AG20443 (cell line): ENCODE data around the gene UBE2M.
"Not testable (repeated sequence)": the region's sequence is repeated elsewhere in the genome, so short reads cannot be mapped to it uniquely, and the experiment has no call there.

Experiments
- DNase-seq: peaks from one replicate; pipeline ENCODE4 v3.0.0; 2012; ENCODE audit warnings: low spot score, mixed read lengths

Gene UBE2M

DNA sequence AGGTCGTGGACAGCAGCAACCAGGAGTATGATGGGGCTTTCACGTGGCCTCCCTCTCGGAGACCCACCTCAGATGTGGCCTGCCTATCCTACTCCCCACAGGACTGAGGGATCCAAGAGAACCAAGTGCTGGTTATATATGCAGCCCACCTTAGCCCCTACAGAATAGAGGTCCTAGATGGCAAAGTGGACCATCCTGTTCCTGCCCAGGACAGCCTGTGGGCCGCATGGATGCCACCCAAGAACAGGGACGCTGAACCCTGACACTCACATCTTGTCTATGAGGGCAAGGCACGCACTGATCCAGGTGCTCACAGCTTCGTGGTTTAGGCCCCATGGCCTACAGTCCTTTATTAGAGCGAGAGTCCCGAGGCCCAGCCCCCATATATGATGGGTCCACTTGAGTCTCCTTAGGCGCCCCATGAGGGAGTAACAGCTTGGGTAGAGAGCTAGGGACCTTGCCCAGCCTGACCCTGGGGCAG lies 45.2 kb downstream of the UBE2M start:
- DNase-seq: peak; percentile 2

DNA sequence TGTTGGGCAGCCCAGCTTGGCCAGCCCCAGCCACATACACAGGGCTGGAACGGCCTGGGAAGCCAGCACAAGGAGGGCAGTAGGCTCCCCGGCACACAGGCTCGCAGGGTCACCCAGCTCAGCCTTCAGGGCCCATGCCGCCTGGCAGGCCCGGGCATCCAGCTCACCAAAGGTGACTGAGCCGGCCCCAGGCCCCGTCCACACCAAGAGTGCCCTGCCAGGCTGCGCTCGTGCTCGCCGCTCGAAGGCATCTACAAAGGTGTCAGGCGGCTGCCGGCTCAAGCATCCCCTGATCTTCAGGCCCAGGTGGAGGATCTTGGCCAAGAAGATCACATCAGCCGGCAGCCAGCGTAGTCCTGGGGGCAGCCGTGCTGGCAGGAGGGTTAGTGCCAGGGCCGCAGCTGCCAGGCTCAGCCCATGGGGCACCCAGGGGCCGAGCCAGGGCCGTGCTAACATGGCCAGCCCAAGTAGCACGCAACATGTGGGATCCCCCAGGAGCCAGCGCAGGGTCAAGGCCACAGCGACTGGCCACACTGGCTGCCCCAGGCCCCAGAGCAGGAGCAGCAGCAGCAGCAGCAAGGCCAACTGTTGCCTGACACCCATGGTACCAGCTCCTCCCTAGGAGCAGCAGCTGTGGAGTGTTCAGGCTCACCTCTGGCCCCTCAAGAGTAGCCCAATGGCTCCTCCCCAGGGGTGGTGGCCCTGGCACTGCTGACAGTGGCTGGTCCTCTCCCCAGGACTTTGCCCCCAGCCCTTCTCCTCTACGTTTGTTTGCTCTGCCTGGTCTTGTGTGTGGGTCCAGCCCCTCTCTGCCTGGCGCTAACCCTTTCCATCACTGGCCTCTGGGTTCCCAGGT lies 46.8 kb downstream of the UBE2M start, which contains the start of gene SLC27A5:
Gene SLC27A5, minus strand, starts transcription at position 640 of the 856 bp plus-strand sequence. Its CDS starts 37 bp downstream, at position 603.
- DNase-seq: no peak

GRCh38 chr19:58510084-58510862 lies 48.1 kb downstream of the UBE2M start:
- no peak for DNase-seq

GRCh38 chr19:58509731-58510083 lies 48.7 kb downstream of the UBE2M start:
- no peak for DNase-seq

- DNase-seq: not testable (repeated sequence)
Observed at GRCh38 chr19:58507602-58508223, 50.7 kb downstream of the UBE2M start.
